ENCODE measurements around the gene ACSL3.

- TF ChIP-seq CTCF (IDR thresholded peaks at IDR 0.05) (no peak), POLR2A (IDR thresholded peaks at IDR 0.05) (no peak), EP300 (IDR thresholded peaks at IDR 0.05) (no peak)
These were observed 47.1 kb downstream of the ACSL3 start for GRCh38 chr2:222907790-222908441.
